H1 (cell line): ENCODE measurements around the gene MAGI2. TPM values are rescaled to one million over a fixed set of nuclear protein-coding genes. Genes with fewer than 3 reads are reported as not detected.

ENCODE experiments used
- CTCF ChIA-PET: fragments of 300-600 bp; sonication (Branson Sonifier 250); formaldehyde crosslinking; loops from one replicate; lab custom pipeline; 2021; ENCODE audit not compliant: partially characterized antibody; lab: Charles Lee
- POLR2A ChIA-PET: fragments of 300-600 bp; sonication (Branson Sonifier 250); formaldehyde crosslinking; loops from one replicate; lab custom pipeline; 2021; ENCODE audit warnings: inconsistent platforms; ENCODE audit not compliant: partially characterized antibody; lab: Charles Lee
- DNase-seq, 2 experiments: peaks; one replicate each; pipeline versions ENCODE4 v3.0.0 to v3.0.0-alpha.2; 2010 to 2022; ENCODE audit warnings: low spot score in 2 of 2, low read depth in 1 of 2, mixed read lengths in 1 of 2
- FAIRE-seq: peaks from 2 replicates; lab custom pipeline; 2011; peaks lifted over from hg19 to GRCh38; lab: Jason Lieb, UNC
- H2AFZ ChIP-seq: 2 replicates; pipeline ENCODE4 v1.8.1; 2012; ENCODE audit warnings: low read length, inconsistent platforms
- H2AK5ac ChIP-seq: 2 replicates; pipeline ENCODE4 v1.6.1; 2013; ENCODE audit warnings: low read depth, low read length
- H2BK120ac ChIP-seq: replicated peaks from 2 replicates; pipeline ENCODE3; 2013; ENCODE audit warnings: low read depth, low read length, inconsistent platforms
- H2BK12ac ChIP-seq: 2 replicates; pipeline ENCODE4 v1.6.1; 2013; ENCODE audit warnings: low read depth, low read length
- H2BK15ac ChIP-seq: 2 replicates; pipeline ENCODE4 v1.6.1; 2013; ENCODE audit warnings: low read length
- H2BK20ac ChIP-seq: 2 replicates; pipeline ENCODE4 v1.6.1; 2013; ENCODE audit warnings: low read length
- H2BK5ac ChIP-seq: 2 replicates; pipeline ENCODE4 v1.6.1; 2013; ENCODE audit warnings: low read depth, low read length
- H3K14ac ChIP-seq: 2 replicates; pipeline ENCODE4 v1.6.1; 2013; ENCODE audit warnings: inconsistent platforms; ENCODE audit not compliant: insufficient read length
- H3K18ac ChIP-seq: 2 replicates; pipeline ENCODE4 v1.6.1; 2013; ENCODE audit warnings: low read length; ENCODE audit errors: extremely low read depth
- H3K23ac ChIP-seq: 2 replicates; pipeline ENCODE4 v1.6.1; 2013; ENCODE audit warnings: inconsistent platforms; ENCODE audit not compliant: insufficient read length
- H3K23me2 ChIP-seq: 2 replicates; pipeline ENCODE4 v1.6.1; 2013; ENCODE audit warnings: low read depth, low read length
- H3K27ac ChIP-seq: 2 replicates; pipeline ENCODE4 v1.6.1; 2011; ENCODE audit warnings: low read depth, low read length, inconsistent platforms
- H3K27me3 ChIP-seq, 4 experiments: replicated peaks in 1 of 4; 1 replicate in 1 of 4; 2 replicates in 3 of 4; pipeline versions ENCODE4 v1.6.1 to v1.8.1; 2011 to 2013; ENCODE audit warnings: low read length in 3 of 4, mild to moderate bottlenecking in 3 of 4, inconsistent platforms in 2 of 4, mixed read lengths in 2 of 4, moderate library complexity in 1 of 4; ENCODE audit not compliant: control insufficient read depth in 3 of 4, insufficient read depth in 3 of 4; ENCODE audit errors: extremely low read depth in 1 of 4
- H3K36me3 ChIP-seq, 4 experiments: 2 replicates each; pipeline versions ENCODE4 v1.6.1 to v1.8.1; 2011 to 2013; ENCODE audit warnings: mild to moderate bottlenecking in 4 of 4, low read length in 3 of 4, moderate library complexity in 2 of 4, control low read depth in 1 of 4, inconsistent platforms in 1 of 4; ENCODE audit not compliant: insufficient read depth in 4 of 4, control insufficient read depth in 2 of 4
- H3K4ac ChIP-seq: replicated peaks from 2 replicates; pipeline ENCODE3; 2013; ENCODE audit warnings: low read length, low read depth, mixed read lengths, inconsistent platforms; ENCODE audit not compliant: insufficient read length
- H3K4me1 ChIP-seq, 4 experiments: replicated peaks in 1 of 4; 1 replicate in 1 of 4; 2 replicates in 3 of 4; pipeline versions ENCODE4 v1.6.1 to v1.8.1; 2011 to 2013; ENCODE audit warnings: low read length in 3 of 4, inconsistent platforms in 2 of 4, mixed read lengths in 1 of 4; ENCODE audit not compliant: insufficient read depth in 4 of 4, control insufficient read depth in 3 of 4
- H3K4me2 ChIP-seq, 2 experiments: 2 replicates each; pipeline versions ENCODE4 v1.6.1 to v1.8.1; 2011 to 2013; ENCODE audit warnings: low read depth in 2 of 2, low read length in 2 of 2, control low read depth in 1 of 2, inconsistent platforms in 1 of 2, mild to moderate bottlenecking in 1 of 2; ENCODE audit not compliant: insufficient read depth in 1 of 2
- H3K4me3 ChIP-seq, 4 experiments: fragments of 200-600, 300-600 bp in 1 of 4; sonication (generic), shearing (Covaris generic), sonication (Bioruptor Twin) in 1 of 4; 2 replicates each; pipeline versions ENCODE4 v1.5.1 to v1.8.1; 2011 to 2016; ENCODE audit warnings: low read length in 4 of 4, low read depth in 3 of 4, control low read depth in 2 of 4, inconsistent platforms in 2 of 4, mild to moderate bottlenecking in 2 of 4, mixed read lengths in 1 of 4, moderate library complexity in 1 of 4; ENCODE audit not compliant: insufficient read depth in 2 of 4; ENCODE audit errors: extremely low read depth in 1 of 4
- H3K56ac ChIP-seq: replicated peaks from 2 replicates; pipeline ENCODE3; 2013; ENCODE audit warnings: low read depth, mild to moderate bottlenecking, mixed read lengths, low read length, inconsistent platforms; ENCODE audit not compliant: insufficient read length
- H3K79me1 ChIP-seq: 2 replicates; pipeline ENCODE4 v1.6.1; 2013; ENCODE audit warnings: low read depth, low read length, control low read depth
- H3K79me2 ChIP-seq, 2 experiments: 2 replicates each; pipeline versions ENCODE4 v1.6.1 to v1.8.1; 2012 to 2013; ENCODE audit warnings: low read length in 2 of 2, mild to moderate bottlenecking in 2 of 2, inconsistent platforms in 1 of 2; ENCODE audit not compliant: insufficient read depth in 2 of 2, control insufficient read depth in 1 of 2
- H3K9ac ChIP-seq, 4 experiments: replicated peaks in 1 of 4; 1 replicate in 1 of 4; 2 replicates in 3 of 4; pipeline versions ENCODE4 v1.6.1 to v1.8.1; 2011 to 2013; ENCODE audit warnings: low read depth in 3 of 4, low read length in 3 of 4, control low read depth in 2 of 4, mild to moderate bottlenecking in 2 of 4, moderate library complexity in 2 of 4, inconsistent platforms in 1 of 4; ENCODE audit errors: extremely low read depth in 1 of 4
- H3K9me3 ChIP-seq, 2 experiments: 2 replicates each; pipeline versions ENCODE4 v1.6.1 to v1.8.1; 2012 to 2013; ENCODE audit warnings: mild to moderate bottlenecking in 2 of 2, moderate library complexity in 2 of 2, control low read depth in 1 of 2, inconsistent platforms in 1 of 2, low read depth in 1 of 2, low read length in 1 of 2, mixed read lengths in 1 of 2; ENCODE audit not compliant: insufficient read depth in 2 of 2
- H4K20me1 ChIP-seq, 2 experiments: replicated peaks in 1 of 2; 2 replicates each; pipeline versions ENCODE3 to v1.8.1; 2011 to 2013; ENCODE audit warnings: inconsistent platforms in 2 of 2, low read length in 2 of 2, mild to moderate bottlenecking in 1 of 2; ENCODE audit not compliant: insufficient read depth in 2 of 2, control insufficient read depth in 1 of 2
- H4K5ac ChIP-seq: 2 replicates; pipeline ENCODE4 v1.6.1; 2013; ENCODE audit warnings: low read length, low read depth, mixed read lengths, inconsistent platforms; ENCODE audit not compliant: insufficient read length
- H4K8ac ChIP-seq: 2 replicates; pipeline ENCODE4 v1.8.0; 2013; ENCODE audit warnings: mild to moderate bottlenecking, moderate library complexity, low read length, inconsistent platforms; ENCODE audit not compliant: insufficient read depth; ENCODE audit errors: extremely low read depth
- H4K91ac ChIP-seq: replicated peaks from 2 replicates; pipeline ENCODE3; 2013; ENCODE audit warnings: low read length, mixed read lengths, inconsistent platforms; ENCODE audit not compliant: insufficient read length
- BACH1 ChIP-seq: IDR thresholded peaks from 2 replicates; pipeline ENCODE4 v1.6.1; 2012; ENCODE audit warnings: low read length, improper control_type of control experiment
- CEBPB ChIP-seq: IDR thresholded peaks from 2 replicates; pipeline ENCODE4 v1.6.1; 2012; ENCODE audit warnings: low read depth, low read length
- KDM4A ChIP-seq: IDR thresholded peaks from one replicate; pipeline ENCODE4 v1.7.1; 2012; ENCODE audit warnings: low read depth, mild to moderate bottlenecking, moderate library complexity, low read length, inconsistent platforms; ENCODE audit not compliant: severe bottlenecking
- NANOG ChIP-seq: IDR thresholded peaks from 2 replicates; pipeline ENCODE4 v1.6.1; 2011; ENCODE audit warnings: low read length, low read depth, mild to moderate bottlenecking, inconsistent platforms; ENCODE audit not compliant: insufficient read depth, poor library complexity, severe bottlenecking
- POLR2AphosphoS5 ChIP-seq: IDR thresholded peaks from 2 replicates; pipeline ENCODE4 v1.6.1; 2011; ENCODE audit warnings: low read depth, low read length
- YY1 ChIP-seq: IDR thresholded peaks from 2 replicates; pipeline ENCODE4 v1.6.1; 2011; ENCODE audit warnings: low read depth, mild to moderate bottlenecking, low read length
- WGBS, 2 experiments: shearing (Covaris generic) in 1 of 2; methylation state at CpG; one replicate each; pipeline versions ENCODE4 v1.1.6 to v1.1.7; 2013 to 2015; ENCODE audit warnings: low lambda C conversion rate in 2 of 2, mixed read lengths in 2 of 2, inconsistent platforms in 1 of 2, low coverage in 1 of 2, missing lambda C conversion rate in 1 of 2; ENCODE audit not compliant: insufficient replicate concordance in 2 of 2, insufficient coverage in 1 of 2, insufficient read length in 1 of 2; ENCODE audit errors: extremely low coverage in 1 of 2, missing lambda C conversion rate in 1 of 2; 5-methylcytosine and 5-hydroxymethylcytosine counted together
- polyA plus RNA-seq, 7 experiments: library from polyadenylated mRNA; depleted of rRNA in 3 of 7; stranded (reverse) in 5 of 7; unstranded in 2 of 7; fragments of >200 nt in 5 of 7; fragments of 200-250 nt in 2 of 7; gene quantifications; 1 replicate in 5 of 7; 2 replicates in 1 of 7; 4 replicates in 1 of 7; pipeline versions ENCODE4 v1.2.1 to v1.2.3, GENCODE V29; 2011 to 2013; ENCODE audit warnings: missing spikeins in 2 of 7, mixed read lengths in 2 of 7
- total RNA-seq: library from RNA; stranded (reverse); fragmentation: NEBNext Ultra II Directional; extraction: Animal tissue kit (Norgen Biotek cat#: 25700); gene quantifications from 2 replicates; pipeline ENCODE4 v1.2.1, GENCODE V29; 2021
- TF ChIP-seq, protein P1 (sequence below): IDR thresholded peaks from 2 replicates; pipeline ENCODE4 v1.6.1; 2012; ENCODE audit warnings: inconsistent platforms
- TF ChIP-seq, protein P2 (sequence below): IDR thresholded peaks from 2 replicates; pipeline ENCODE4 v1.6.1; 2012; ENCODE audit warnings: low read length, inconsistent platforms

The MAGI2 gene
- total and polyA plus RNA-seq, 2 of the 8 experiments (the other 6 are each of a cell fraction or from before 2014, with no cell fraction given) = 6.0 to 27.3 TPM

DNA sequence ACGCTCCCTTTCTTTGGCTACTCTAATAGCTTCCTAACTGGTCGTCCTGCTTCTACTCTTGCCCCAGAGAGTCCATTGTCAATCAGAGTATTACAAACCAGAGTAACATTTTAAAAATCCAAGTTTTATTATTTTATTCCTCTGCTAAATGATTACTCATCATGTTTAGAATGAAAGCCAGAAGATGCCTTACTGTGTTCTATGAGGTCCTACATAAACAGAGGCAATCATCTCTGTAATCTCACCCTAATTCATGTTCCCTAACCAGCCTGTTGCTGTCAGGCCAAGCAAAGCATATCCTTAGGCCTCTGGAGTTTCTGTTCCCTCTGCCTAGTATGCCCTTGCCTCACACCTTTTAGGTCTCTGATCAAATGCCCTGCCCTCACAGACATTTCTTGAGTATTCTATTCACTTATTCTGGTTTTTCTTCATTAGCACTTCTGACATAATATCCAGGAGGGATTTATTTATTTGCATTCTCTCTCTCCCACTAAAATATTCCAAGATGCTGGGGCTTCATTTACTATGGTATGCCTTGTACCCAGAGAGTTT is 1157.3 kb downstream of the MAGI2 start:
- Histone ChIP-seq H4K91ac (no peak overlapping the region), H3K79me1 (no peaks in the 10 kb centered on the region), H2AK5ac (no peak overlapping the region), H3K4me2 (no peak overlapping the region), H3K18ac (no peak overlapping the region), H3K4me3 (no peak overlapping the region), H4K8ac (no peak overlapping the region), H2AFZ (no peak overlapping the region), H2BK120ac (no peak overlapping the region), H3K9ac (no peak overlapping the region), H3K36me3 (no peaks in the 10 kb centered on the region), H3K27ac (no peak overlapping the region), H2BK20ac (no peak overlapping the region), H3K27me3 (no peaks in the 10 kb centered on the region), H2BK15ac (no peak overlapping the region), H3K56ac (no peak overlapping the region), H3K23ac (no peak overlapping the region), H2BK12ac (no peak overlapping the region), H2BK5ac (no peak overlapping the region), H3K79me2 (no peaks in the 10 kb centered on the region), H4K20me1 (no peaks in the 10 kb centered on the region), H3K9me3 (no peaks in the 10 kb centered on the region), H3K23me2 (no peaks in the 10 kb centered on the region), H3K4ac (no peak overlapping the region), H3K4me1 (no peaks in the 10 kb centered on the region), H3K14ac (no peak overlapping the region), H4K5ac (no peak overlapping the region)
- CTCF ChIA-PET = interaction anchor here (0.6 kb wide), 1 partner anchor 45 kb away, joined by 3 read pairs; no protein-coding TSS in a partner anchor
- FAIRE-seq (no peak), DNase-seq (no peak)
- POLR2A ChIA-PET = no interaction called here
- 86% methylated on average over 2 of the region's 2 CpGs; no CpG with 5 or more reads in 1 of the 2 experiments for WGBS, 2 experiments
- TF ChIP-seq CEBPB = no peak
- TF ChIP-seq, protein P1, sequence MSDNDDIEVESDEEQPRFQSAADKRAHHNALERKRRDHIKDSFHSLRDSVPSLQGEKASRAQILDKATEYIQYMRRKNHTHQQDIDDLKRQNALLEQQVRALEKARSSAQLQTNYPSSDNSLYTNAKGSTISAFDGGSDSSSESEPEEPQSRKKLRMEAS = no peak
- no peak for TF ChIP-seq YY1
- TF ChIP-seq KDM4A = no peak
- no peak for TF ChIP-seq NANOG
- TF ChIP-seq BACH1 = no peak
- no peak for TF ChIP-seq POLR2AphosphoS5
- TF ChIP-seq, protein P2, sequence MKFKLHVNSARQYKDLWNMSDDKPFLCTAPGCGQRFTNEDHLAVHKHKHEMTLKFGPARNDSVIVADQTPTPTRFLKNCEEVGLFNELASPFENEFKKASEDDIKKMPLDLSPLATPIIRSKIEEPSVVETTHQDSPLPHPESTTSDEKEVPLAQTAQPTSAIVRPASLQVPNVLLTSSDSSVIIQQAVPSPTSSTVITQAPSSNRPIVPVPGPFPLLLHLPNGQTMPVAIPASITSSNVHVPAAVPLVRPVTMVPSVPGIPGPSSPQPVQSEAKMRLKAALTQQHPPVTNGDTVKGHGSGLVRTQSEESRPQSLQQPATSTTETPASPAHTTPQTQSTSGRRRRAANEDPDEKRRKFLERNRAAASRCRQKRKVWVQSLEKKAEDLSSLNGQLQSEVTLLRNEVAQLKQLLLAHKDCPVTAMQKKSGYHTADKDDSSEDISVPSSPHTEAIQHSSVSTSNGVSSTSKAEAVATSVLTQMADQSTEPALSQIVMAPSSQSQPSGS = no peak
